Sigmoid colon (tissue), 4 donors: Measurements from ENCODE around the gene TBXA2R.

Experiments
- CTCF ChIP-seq, 4 experiments: fragments of 450-650 bp in 3 of 4; fragments of 200-600 bp in 1 of 4; IDR thresholded peaks; one replicate each; pipeline ENCODE4 v1.5.1; 2016 to 2019; ENCODE audit warnings: antibody characterized with exemption in 4 of 4, mild to moderate bottlenecking in 3 of 4, moderate library complexity in 2 of 4
- EP300 ChIP-seq, 4 donors: sonication (generic); formaldehyde crosslinking; IDR thresholded peaks; one replicate each; pipeline ENCODE4 v1.6.1; 2017; ENCODE audit warnings: antibody characterized with exemption in 4 of 4
- POLR2A ChIP-seq, 2 donors: fragments of 450-650 bp; IDR thresholded peaks; one replicate each; pipeline ENCODE4 v1.6.1; 2016; ENCODE audit warnings: antibody characterized with exemption in 2 of 2, mild to moderate bottlenecking in 2 of 2, moderate library complexity in 2 of 2
- POLR2AphosphoS5 ChIP-seq, 4 donors: sonication (generic); formaldehyde crosslinking; IDR thresholded peaks; one replicate each; pipeline ENCODE4 v1.6.1; 2017; ENCODE audit warnings: antibody characterized with exemption in 4 of 4

- no peak for TF ChIP-seq CTCF (IDR thresholded peaks at IDR 0.05)
- no peak for TF ChIP-seq POLR2AphosphoS5 (IDR thresholded peaks at IDR 0.05)
- no peak for TF ChIP-seq POLR2A (IDR thresholded peaks at IDR 0.05)
- no peak for TF ChIP-seq EP300 (IDR thresholded peaks at IDR 0.05)
Measured at GRCh38 chr19:3590991-3591659, 15.6 kb downstream of the TBXA2R start.
